HG02943 (cell line): ENCODE data around the gene DYNC1I1.
A peak's percentile ranks its signal among the peaks of the same experiment; 100 is the strongest.

Experiments
- ATAC-seq: cut with Tn5 transposase; IDR thresholded peaks from one replicate; pipeline ENCODE4 v1.9.1; 2021; ENCODE audit warnings: mild to moderate bottlenecking, low read depth, moderate library complexity; ENCODE audit not compliant: unreplicated experiment

Gene DYNC1I1

GRCh38 chr7:95772298-95772770 is at the start of gene DYNC1I1:
Gene DYNC1I1 (plus strand): TSS chr7:95772554. CDS start chr7:95804730, 32,176 bp downstream.
- peak; percentile 88 for ATAC-seq

- ATAC-seq: no peak
Measured at GRCh38 chr7:95723583-95724180, 48.7 kb upstream of the DYNC1I1 start.

GRCh38 chr7:95725205-95725604 is 47.1 kb upstream of the DYNC1I1 start:
- no peak for ATAC-seq

GRCh38 chr7:95730493-95731280 is 41.7 kb upstream of the DYNC1I1 start:
- no peak for ATAC-seq

GRCh38 chr7:95736635-95737034 is 35.7 kb upstream of the DYNC1I1 start:
- ATAC-seq: no peak

- no peak for ATAC-seq
Measured at GRCh38 chr7:95737828-95738505, 34.4 kb upstream of the DYNC1I1 start.

GRCh38 chr7:95749044-95749443 is 23.3 kb upstream of the DYNC1I1 start:
- no peak for ATAC-seq

GRCh38 chr7:95749515-95749914 is 22.8 kb upstream of the DYNC1I1 start:
- ATAC-seq: no peak

GRCh38 chr7:95753440-95753839 is 18.9 kb upstream of the DYNC1I1 start:
- ATAC-seq: no peak

GRCh38 chr7:95755277-95755934 is 16.9 kb upstream of the DYNC1I1 start:
- no peak for ATAC-seq

- ATAC-seq: no peak
Measured at GRCh38 chr7:95758187-95758586, 14.2 kb upstream of the DYNC1I1 start.

GRCh38 chr7:95766086-95766485 is 6.3 kb upstream of the DYNC1I1 start:
- ATAC-seq: no peak

- ATAC-seq: no peak
Measured at GRCh38 chr7:95766657-95767056, 5.7 kb upstream of the DYNC1I1 start.

GRCh38 chr7:95772771-95773581 is 622 bp downstream of the DYNC1I1 start:
- ATAC-seq: no peak

- ATAC-seq: no peak
Measured at GRCh38 chr7:95776561-95777185, 4.3 kb downstream of the DYNC1I1 start.

- no peak for ATAC-seq
Measured at GRCh38 chr7:95777269-95777668, 4.9 kb downstream of the DYNC1I1 start.

- no peak for ATAC-seq
Measured at GRCh38 chr7:95780665-95781064, 8.3 kb downstream of the DYNC1I1 start.

- ATAC-seq: no peak
Measured at GRCh38 chr7:95781961-95782586, 9.7 kb downstream of the DYNC1I1 start.

- ATAC-seq: no peak
Measured at GRCh38 chr7:95784796-95785195, 12.4 kb downstream of the DYNC1I1 start.
